Trophoblast cell (in vitro differentiated cells and primary cell): ENCODE measurements around the gene KCNIP4.

Experiments
- DNase-seq, 2 donors: peaks; one replicate each; pipeline ENCODE4 v3.0.0-alpha.2; 2016
- H2AFZ ChIP-seq: 2 replicates; pipeline ENCODE4 v1.6.1; 2013; ENCODE audit warnings: low read length, moderate library complexity, mild to moderate bottlenecking; ENCODE audit not compliant: insufficient read depth, poor library complexity
- H2AK5ac ChIP-seq: 2 replicates; pipeline ENCODE4 v1.6.1; 2013; ENCODE audit warnings: mild to moderate bottlenecking, low read length
- H2BK120ac ChIP-seq: 2 replicates; pipeline ENCODE4 v1.6.1; 2013; ENCODE audit warnings: low read length, mild to moderate bottlenecking, moderate library complexity; ENCODE audit not compliant: insufficient read depth, poor library complexity
- H2BK12ac ChIP-seq: 2 replicates; pipeline ENCODE4 v1.6.1; 2013; ENCODE audit warnings: mild to moderate bottlenecking, low read length, moderate library complexity
- H2BK5ac ChIP-seq: 2 replicates; pipeline ENCODE4 v1.6.1; 2013; ENCODE audit warnings: low read length, low read depth, moderate library complexity, mild to moderate bottlenecking; ENCODE audit not compliant: poor library complexity
- H3K14ac ChIP-seq: 2 replicates; pipeline ENCODE4 v1.6.1; 2013; ENCODE audit warnings: mild to moderate bottlenecking, low read length
- H3K18ac ChIP-seq: 2 replicates; pipeline ENCODE4 v1.6.1; 2013; ENCODE audit warnings: mild to moderate bottlenecking, low read length
- H3K23ac ChIP-seq: 2 replicates; pipeline ENCODE4 v1.6.1; 2013; ENCODE audit warnings: low read length
- H3K27ac ChIP-seq: 2 replicates; pipeline ENCODE4 v1.5.1; 2013; ENCODE audit warnings: low read depth, mild to moderate bottlenecking, inconsistent platforms, low read length, moderate library complexity
- H3K27me3 ChIP-seq: 2 replicates; pipeline ENCODE4 v1.6.1; 2013; ENCODE audit warnings: inconsistent platforms, mild to moderate bottlenecking, low read length, moderate library complexity; ENCODE audit not compliant: insufficient read depth
- H3K36me3 ChIP-seq, 2 experiments: 1 replicate in 1 of 2; 2 replicates in 1 of 2; pipeline ENCODE4 v1.6.1; 2013; ENCODE audit warnings: low read length in 2 of 2, mild to moderate bottlenecking in 2 of 2, moderate library complexity in 1 of 2; ENCODE audit not compliant: insufficient read depth in 2 of 2, control insufficient read depth in 1 of 2
- H3K4ac ChIP-seq: 2 replicates; pipeline ENCODE4 v1.6.1; 2013; ENCODE audit warnings: low read depth, mild to moderate bottlenecking, low read length, moderate library complexity
- H3K4me1 ChIP-seq, 2 experiments: 1 replicate in 1 of 2; 2 replicates in 1 of 2; pipeline ENCODE4 v1.6.1; 2013; ENCODE audit warnings: low read length in 2 of 2, mild to moderate bottlenecking in 2 of 2, moderate library complexity in 1 of 2; ENCODE audit not compliant: insufficient read depth in 2 of 2, control insufficient read depth in 1 of 2
- H3K4me2 ChIP-seq: 2 replicates; pipeline ENCODE4 v1.6.1; 2013; ENCODE audit warnings: inconsistent platforms, mild to moderate bottlenecking, low read length, moderate library complexity
- H3K4me3 ChIP-seq: 2 replicates; pipeline ENCODE4 v1.5.1; 2013; ENCODE audit warnings: mild to moderate bottlenecking, low read depth, low read length, inconsistent platforms
- H3K79me1 ChIP-seq: one replicate; pipeline ENCODE4 v1.6.1; 2013; ENCODE audit warnings: low read length
- H3K79me2 ChIP-seq: 2 replicates; pipeline ENCODE4 v1.6.1; 2013; ENCODE audit warnings: low read length, mild to moderate bottlenecking; ENCODE audit not compliant: control insufficient read depth, insufficient read depth, poor library complexity
- H3K9ac ChIP-seq: 2 replicates; pipeline ENCODE4 v1.6.1; 2013; ENCODE audit warnings: mild to moderate bottlenecking, low read length
- H3K9me3 ChIP-seq: 2 replicates; pipeline ENCODE4 v1.6.1; 2013; ENCODE audit warnings: low read depth, mild to moderate bottlenecking, control low read depth, inconsistent platforms, low read length; ENCODE audit not compliant: insufficient read depth
- H4K12ac ChIP-seq: 2 replicates; pipeline ENCODE4 v1.6.1; 2013; ENCODE audit warnings: low read depth, mild to moderate bottlenecking, low read length, moderate library complexity
- H4K8ac ChIP-seq: 2 replicates; pipeline ENCODE4 v1.6.1; 2013; ENCODE audit warnings: low read depth, mild to moderate bottlenecking, low read length, moderate library complexity
- H4K91ac ChIP-seq: one replicate; pipeline ENCODE4 v1.6.1; 2013; ENCODE audit warnings: low read depth, mild to moderate bottlenecking, low read length, moderate library complexity
- WGBS: extraction: QIAGEN DNeasy Blood & Tissue Kit; methylation state at CpG from one replicate; pipeline ENCODE4 v1.1.7; 2013; ENCODE audit warnings: missing lambda C conversion rate; ENCODE audit not compliant: insufficient read length, insufficient coverage; ENCODE audit errors: extremely low coverage; 5-methylcytosine and 5-hydroxymethylcytosine counted together

The KCNIP4 gene

DNA sequence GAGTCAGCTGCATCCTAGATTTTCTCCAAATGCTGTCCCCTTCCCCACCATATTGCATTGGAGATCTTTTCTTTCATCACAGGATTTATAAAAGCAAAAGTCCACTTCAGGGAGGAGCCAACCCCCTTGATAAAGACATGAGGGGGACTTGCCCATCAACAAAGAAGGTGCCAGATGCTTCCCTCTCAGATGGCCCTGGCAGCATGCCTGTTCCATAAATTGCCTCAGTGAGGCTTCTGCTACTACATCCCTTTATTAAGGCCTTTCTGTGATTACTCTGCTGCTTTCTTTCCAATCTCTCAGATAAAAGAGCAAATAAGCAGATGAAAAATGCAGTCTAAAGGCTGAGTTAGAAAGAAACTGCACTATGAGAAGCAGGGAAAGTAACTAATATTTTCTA, 736.7 kb downstream of the KCNIP4 start:
- Histone ChIP-seq H3K27ac (no peak overlapping the region), H4K12ac (no peak overlapping the region), H4K8ac (no peak overlapping the region), H3K79me1 (no peaks in the 10 kb centered on the region), H3K18ac (no peak overlapping the region), H3K4me2 (no peak overlapping the region), H3K4ac (no peak overlapping the region), H2BK12ac (no peak overlapping the region), H3K27me3 (no peaks in the 10 kb centered on the region), H2AFZ (no peak overlapping the region), H2AK5ac (no peak overlapping the region), H3K23ac (no peak overlapping the region), H3K4me3 (no peak overlapping the region), H4K91ac (no peak overlapping the region), H2BK5ac (no peak overlapping the region), H3K4me1 (no peaks in the 10 kb centered on the region), H3K9me3 (no peaks in the 10 kb centered on the region), H2BK120ac (no peak overlapping the region), H3K9ac (no peak overlapping the region), H3K79me2 (no peaks in the 10 kb centered on the region), H3K36me3 (no peaks in the 10 kb centered on the region), H3K14ac (no peak overlapping the region)
- DNase-seq, result no peak

DNA sequence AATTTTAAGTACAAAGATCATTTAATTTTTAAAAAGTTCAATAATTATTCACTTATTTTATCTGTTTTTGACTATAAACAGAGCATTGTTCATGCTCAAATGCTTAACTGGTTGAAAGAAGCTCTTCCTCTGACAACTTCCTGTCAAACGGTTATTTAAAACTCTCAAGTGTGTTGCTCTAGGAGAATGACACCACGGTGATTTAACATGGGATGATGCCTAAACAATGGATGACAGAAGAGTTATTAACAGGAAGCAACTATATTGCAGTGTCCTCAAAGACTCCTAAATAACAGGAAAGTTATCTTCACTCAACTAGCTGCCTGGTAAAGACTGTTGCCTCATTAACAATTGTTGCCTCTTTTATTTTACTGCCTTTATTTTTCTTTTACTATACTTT, 738.7 kb downstream of the KCNIP4 start:
- H3K23ac ChIP-seq, result no peak overlapping the region
- H3K79me2 ChIP-seq, result no peaks in the 10 kb centered on the region
- H3K4me2 ChIP-seq, result no peak overlapping the region
- H3K27me3 ChIP-seq, result no peaks in the 10 kb centered on the region
- no peak overlapping the region for H3K4ac ChIP-seq
- H2BK120ac ChIP-seq, result no peak overlapping the region
- H2AK5ac ChIP-seq, result no peak overlapping the region
- H2AFZ ChIP-seq, result no peak overlapping the region
- no peak overlapping the region for H3K27ac ChIP-seq
- H3K4me1 ChIP-seq, result no peaks in the 10 kb centered on the region
- H3K79me1 ChIP-seq, result no peaks in the 10 kb centered on the region
- H4K91ac ChIP-seq, result no peak overlapping the region
- H3K36me3 ChIP-seq, result no peaks in the 10 kb centered on the region
- no peak overlapping the region for H3K4me3 ChIP-seq
- H3K14ac ChIP-seq, result no peak overlapping the region
- no peak overlapping the region for H2BK12ac ChIP-seq
- H3K18ac ChIP-seq, result no peak overlapping the region
- no peak for DNase-seq
- WGBS, result no CpG with 5 or more reads among the region's 2 CpGs
- H3K9me3 ChIP-seq, result no peaks in the 10 kb centered on the region
- no peak overlapping the region for H4K12ac ChIP-seq
- no peak overlapping the region for H3K9ac ChIP-seq
- no peak overlapping the region for H2BK5ac ChIP-seq
- H4K8ac ChIP-seq, result no peak overlapping the region

DNA sequence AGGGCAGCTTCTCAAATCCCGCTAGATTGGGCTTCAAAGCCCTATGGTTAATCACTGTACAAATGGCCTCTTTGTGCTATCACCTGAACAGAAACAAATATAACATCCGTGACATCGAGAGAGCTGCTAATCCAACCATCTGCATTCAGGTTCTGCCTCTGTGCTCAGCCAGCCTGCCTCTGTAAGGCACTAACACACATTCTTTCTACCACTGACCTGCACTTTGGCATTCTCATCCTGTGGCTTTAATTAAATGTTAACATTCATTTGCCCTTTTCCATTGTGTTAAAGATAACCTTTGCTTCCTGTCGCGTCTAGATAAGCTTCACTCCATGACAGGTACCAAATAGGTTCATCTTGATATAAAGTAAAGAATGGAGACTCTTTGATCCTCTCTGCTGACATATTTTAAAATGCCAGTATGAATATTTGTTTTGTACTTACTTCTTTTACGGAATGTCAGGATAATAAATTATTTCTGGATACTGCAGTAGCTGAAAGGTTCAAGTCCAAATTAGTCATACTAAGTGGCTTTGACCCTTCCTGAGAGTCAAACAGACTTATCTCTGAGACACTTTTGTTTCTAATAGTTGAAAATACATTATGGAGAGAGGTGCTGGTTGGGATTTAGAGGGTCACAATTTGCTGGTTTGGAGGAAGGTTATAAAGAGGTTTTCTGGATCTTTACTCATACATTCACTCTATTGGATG, 742.6 kb downstream of the KCNIP4 start:
- DNase-seq, result no peak
- H3K4me2 ChIP-seq, result no peak overlapping the region
- no peak overlapping the region for H2BK120ac ChIP-seq
- no peaks in the 10 kb centered on the region for H3K79me1 ChIP-seq
- no CpG with 5 or more reads among the region's 6 CpGs for whole genome bisulfite sequencing
- no peak overlapping the region for H3K9ac ChIP-seq
- H2BK5ac ChIP-seq, result no peak overlapping the region
- no peak overlapping the region for H4K8ac ChIP-seq
- H4K91ac ChIP-seq, result no peak overlapping the region
- H3K27me3 ChIP-seq, result no peaks in the 10 kb centered on the region
- H3K79me2 ChIP-seq, result no peaks in the 10 kb centered on the region
- H2BK12ac ChIP-seq, result no peak overlapping the region
- H2AK5ac ChIP-seq, result no peak overlapping the region
- H3K18ac ChIP-seq, result no peak overlapping the region
- H3K4me1 ChIP-seq, result no peaks in the 10 kb centered on the region
- no peak overlapping the region for H4K12ac ChIP-seq
- no peak overlapping the region for H3K27ac ChIP-seq
- H3K4me3 ChIP-seq, result no peak overlapping the region
- H3K36me3 ChIP-seq, result no peaks in the 10 kb centered on the region
- no peak overlapping the region for H3K23ac ChIP-seq
- H3K4ac ChIP-seq, result no peak overlapping the region
- H2AFZ ChIP-seq, result no peak overlapping the region
- no peak overlapping the region for H3K14ac ChIP-seq
- H3K9me3 ChIP-seq, result no peaks in the 10 kb centered on the region

DNA sequence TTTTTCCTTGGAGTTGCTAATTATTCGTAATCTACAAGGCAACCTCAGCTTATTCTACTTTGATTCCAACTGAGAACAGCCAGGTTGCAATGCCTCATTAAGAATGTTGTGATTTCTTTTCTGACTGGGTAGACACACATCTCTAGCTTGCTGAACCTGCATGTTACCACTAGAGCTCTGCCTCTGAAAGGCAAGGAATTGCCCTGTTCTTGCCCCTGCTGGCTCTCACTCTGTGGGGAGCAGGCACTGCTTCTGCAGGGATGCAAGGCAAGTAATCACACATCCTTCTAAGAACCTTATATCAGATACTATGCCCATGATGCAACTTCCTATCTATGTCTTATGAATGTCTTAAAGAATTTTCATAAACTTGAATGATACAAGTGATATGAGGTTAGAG, 745.2 kb downstream of the KCNIP4 start:
- Histone ChIP-seq H3K4ac (no peak overlapping the region), H3K4me1 (no peaks in the 10 kb centered on the region), H3K36me3 (no peaks in the 10 kb centered on the region), H3K14ac (no peak overlapping the region), H2BK12ac (no peak overlapping the region), H3K9ac (no peak overlapping the region), H2AK5ac (no peak overlapping the region), H2AFZ (no peak overlapping the region), H3K27me3 (no peaks in the 10 kb centered on the region), H2BK120ac (no peak overlapping the region), H3K4me3 (no peak overlapping the region), H4K8ac (no peak overlapping the region), H2BK5ac (no peak overlapping the region), H3K23ac (no peak overlapping the region), H3K9me3 (no peaks in the 10 kb centered on the region), H3K18ac (no peak overlapping the region), H3K4me2 (no peak overlapping the region), H3K79me1 (no peaks in the 10 kb centered on the region), H4K91ac (no peak overlapping the region), H3K79me2 (no peaks in the 10 kb centered on the region), H4K12ac (no peak overlapping the region), H3K27ac (no peak overlapping the region)
- no CpG with 5 or more reads among the region's 1 CpG for WGBS
- DNase-seq, result no peak
